HL-60 (cell line): ENCODE data around the gene ATP13A5.

Experiments used
- DNase-seq, 2 experiments: peaks; one replicate each; pipeline ENCODE4 v3.0.0-alpha.2; 2010 to 2020; ENCODE audit warnings: low read depth in 1 of 2, low spot score in 1 of 2
- H3K27ac ChIP-seq: fragments of 250-450 bp; sonication (Bioruptor Pico); replicated peaks from 2 replicates; pipeline ENCODE4 v1.5.1; 2020; ENCODE audit warnings: mild to moderate bottlenecking, moderate library complexity
- H3K27me3 ChIP-seq: fragments of 250-450 bp; sonication (Bioruptor Pico); 2 replicates; pipeline ENCODE4 v1.5.1; 2021; ENCODE audit warnings: mild to moderate bottlenecking, moderate library complexity; ENCODE audit not compliant: insufficient read depth, poor library complexity, severe bottlenecking
- H3K4me3 ChIP-seq: replicated peaks from 2 replicates; pipeline ENCODE4 v1.5.1; 2011; ENCODE audit warnings: mild to moderate bottlenecking, control low read depth, low read length; ENCODE audit not compliant: insufficient read depth
- CTCF ChIP-seq: IDR thresholded peaks from one replicate; pipeline ENCODE4 v1.5.1; 2011; ENCODE audit warnings: low read length, control low read depth, inconsistent platforms; ENCODE audit not compliant: insufficient read depth
- GABPA ChIP-seq: IDR thresholded peaks from 2 replicates; pipeline ENCODE4 v1.6.1; 2012; ENCODE audit warnings: low read depth
- POLR2AphosphoS5 ChIP-seq: IDR thresholded peaks from 2 replicates; pipeline ENCODE4 v1.6.1; 2012; ENCODE audit warnings: low read depth
- REST ChIP-seq: IDR thresholded peaks from 2 replicates; pipeline ENCODE4 v1.6.1; 2012; ENCODE audit warnings: low read depth; ENCODE audit not compliant: insufficient replicate concordance
- SPI1 ChIP-seq: IDR thresholded peaks from 2 replicates; pipeline ENCODE4 v1.6.1; 2012; ENCODE audit warnings: low read depth, mild to moderate bottlenecking, borderline replicate concordance

The ATP13A5 gene

GRCh38 chr3:193354423-193354822 is 24.1 kb downstream of the ATP13A5 start:
- DNase-seq = no peak
- no peak overlapping the region for H3K27ac ChIP-seq
- H3K4me3 ChIP-seq = no peak overlapping the region
- no peak for TF ChIP-seq CTCF
- peak; percentile 54 for TF ChIP-seq REST
- H3K27me3 ChIP-seq = no peaks in the 10 kb centered on the region

- Histone ChIP-seq H3K27me3 (no peaks in the 10 kb centered on the region), H3K27ac (no peak overlapping the region), H3K4me3 (no peak overlapping the region)
- DNase-seq = no peak
- TF ChIP-seq GABPA (no peak), POLR2AphosphoS5 (no peak), REST (no peak), SPI1 (no peak), CTCF (no peak)
Measured at GRCh38 chr3:193350744-193351143, 27.8 kb downstream of the ATP13A5 start.

- Histone ChIP-seq H3K4me3 (no peak overlapping the region), H3K27ac (no peak overlapping the region), H3K27me3 (no peaks in the 10 kb centered on the region)
- TF ChIP-seq CTCF (no peak), SPI1 (no peak), REST (no peak), GABPA (no peak), POLR2AphosphoS5 (no peak)
- no peak for DNase-seq
Measured at GRCh38 chr3:193348686-193349085, 29.9 kb downstream of the ATP13A5 start.
